Ascending aorta (tissue), 2 donors: ENCODE results near the gene TMEM208. TPM values are rescaled to one million over a fixed set of nuclear protein-coding genes. Genes with fewer than 3 reads are reported as not detected.

Experiments
- DNase-seq, 2 donors: peaks; one replicate each; pipeline ENCODE4 v3.0.0-alpha.2; 2019; ENCODE audit warnings: low spot score in 2 of 2
- H3K27ac ChIP-seq, 2 donors: fragments of 200-600 bp; sonication (generic); one replicate each; pipeline ENCODE4 v1.5.1; 2016 to 2017; ENCODE audit warnings: mild to moderate bottlenecking in 1 of 2
- H3K27me3 ChIP-seq: fragments of 200-600 bp; sonication (generic); one replicate; pipeline ENCODE4 v1.5.1; 2017
- H3K36me3 ChIP-seq, 2 donors: fragments of 200-600 bp; sonication (generic); one replicate each; pipeline ENCODE4 v1.5.1; 2016
- H3K4me1 ChIP-seq, 2 donors: fragments of 200-600 bp; sonication (generic); one replicate each; pipeline ENCODE4 v1.5.1; 2016 to 2017; ENCODE audit warnings: mild to moderate bottlenecking in 1 of 2
- H3K4me3 ChIP-seq, 2 donors: fragments of 200-600 bp; sonication (generic); one replicate each; pipeline ENCODE4 v1.5.1; 2016 to 2017; ENCODE audit warnings: mild to moderate bottlenecking in 1 of 2
- H3K9me3 ChIP-seq, 2 donors: fragments of 200-600 bp; sonication (generic); one replicate each; pipeline ENCODE4 v1.5.1; 2016
- CTCF ChIP-seq, 3 experiments: fragments of 200-600 bp in 2 of 3; fragments of 450-650 bp in 1 of 3; sonication (generic) in 2 of 3; IDR thresholded peaks; one replicate each; pipeline ENCODE4 v1.5.1; 2016 to 2019; ENCODE audit warnings: antibody characterized with exemption in 3 of 3, mild to moderate bottlenecking in 1 of 3, moderate library complexity in 1 of 3
- intact Hi-C: fragments of 100-400 bp; cut with DNase I; formaldehyde crosslinking; loops from one replicate; pipeline ENCODE4 v1.15.1; 2023
- total RNA-seq: library from RNA; depleted of rRNA; stranded (reverse); fragments of >200 nt; gene quantifications from one replicate; pipeline ENCODE4 v1.1.0, GENCODE V29; 2016

The TMEM208 gene
- total RNA-seq, 1 donor from 2014 or later: 8.3 TPM

GRCh38 chr16:67193536-67193935 is 33.4 kb upstream of the TMEM208 start:
- no peaks in the 10 kb centered on the region for H3K27me3 ChIP-seq
- H3K4me3 ChIP-seq: peak overlapping the region; percentile 93 to 99
- no peak for TF ChIP-seq CTCF (IDR thresholded peaks at IDR 0.05)
- H3K4me1 ChIP-seq: peaks cover 13 to 14% of the 10 kb centered on the region in 2 donors
- intact Hi-C loops: loop anchor here (2.0 kb wide), 1 partner anchor 33 kb away; the partner anchor contains the start of gene TMEM208
- H3K27ac ChIP-seq: no peak overlapping the region
- H3K36me3 ChIP-seq: peaks cover 40 to 44% of the 10 kb centered on the region in 2 donors
- no peak for DNase-seq
- no peaks in the 10 kb centered on the region for H3K9me3 ChIP-seq

GRCh38 chr16:67194260-67194659 is 32.7 kb upstream of the TMEM208 start:
- intact Hi-C loops: no loop called here
- peaks cover 40 to 44% of the 10 kb centered on the region in 2 donors for H3K36me3 ChIP-seq
- H3K4me3 ChIP-seq: no peak overlapping the region
- TF ChIP-seq CTCF (IDR thresholded peaks at IDR 0.05): no peak
- no peak overlapping the region for H3K27ac ChIP-seq
- DNase-seq: no peak
- H3K27me3 ChIP-seq: no peaks in the 10 kb centered on the region
- peaks cover 14 to 16% of the 10 kb centered on the region in 2 donors for H3K4me1 ChIP-seq
- H3K9me3 ChIP-seq: no peaks in the 10 kb centered on the region

- H3K27me3 ChIP-seq: no peaks in the 10 kb centered on the region
- no peaks in the 10 kb centered on the region for H3K9me3 ChIP-seq
- peaks cover 14 to 16% of the 10 kb centered on the region in 2 donors for H3K4me1 ChIP-seq
- DNase-seq: no peak
- H3K4me3 ChIP-seq: no peak overlapping the region
- intact Hi-C loops: no loop called here
- no peak overlapping the region for H3K27ac ChIP-seq
- peaks cover 40 to 46% of the 10 kb centered on the region in 2 donors for H3K36me3 ChIP-seq
- TF ChIP-seq CTCF (IDR thresholded peaks at IDR 0.05): no peak
These were observed 31.3 kb upstream of the TMEM208 start for GRCh38 chr16:67195676-67196075.

- intact Hi-C loops: no loop called here
- H3K27ac ChIP-seq: no peak overlapping the region
- peaks cover 14 to 16% of the 10 kb centered on the region in 2 donors for H3K4me1 ChIP-seq
- H3K27me3 ChIP-seq: no peaks in the 10 kb centered on the region
- H3K9me3 ChIP-seq: no peaks in the 10 kb centered on the region
- H3K36me3 ChIP-seq: peaks cover 46 to 55% of the 10 kb centered on the region in 2 donors
- no peak overlapping the region for H3K4me3 ChIP-seq
- TF ChIP-seq CTCF (IDR thresholded peaks at IDR 0.05): no peak
- DNase-seq: no peak
These were observed 30.0 kb upstream of the TMEM208 start for GRCh38 chr16:67196881-67197280.

- intact Hi-C loops: no loop called here
- TF ChIP-seq CTCF (IDR thresholded peaks at IDR 0.05): no peak
- Histone ChIP-seq H3K9me3 (no peaks in the 10 kb centered on the region), H3K27ac (no peak overlapping the region), H3K4me1 (peaks cover 11 to 13% of the 10 kb centered on the region in 2 donors), H3K27me3 (no peaks in the 10 kb centered on the region), H3K4me3 (no peak overlapping the region), H3K36me3 (peaks cover 55 to 63% of the 10 kb centered on the region in 2 donors)
- no peak for DNase-seq
These were observed 29.2 kb upstream of the TMEM208 start for GRCh38 chr16:67197704-67198103.

- Histone ChIP-seq H3K9me3 (no peaks in the 10 kb centered on the region), H3K27ac (no peak overlapping the region), H3K36me3 (peaks cover 60 to 68% of the 10 kb centered on the region in 2 donors), H3K4me3 (no peak overlapping the region), H3K4me1 (peaks cover 5 to 7% of the 10 kb centered on the region in 2 donors), H3K27me3 (no peaks in the 10 kb centered on the region)
- intact Hi-C loops: no loop called here
- no peak for DNase-seq
- peak; percentile 38 to 52 (median 41) for TF ChIP-seq CTCF (IDR thresholded peaks at IDR 0.05)
These were observed 28.6 kb upstream of the TMEM208 start for GRCh38 chr16:67198238-67198734.
